Measurements from ENCODE around the gene EXOSC10.
"Not testable (repeated sequence)": the region's sequence is repeated elsewhere in the genome, so short reads cannot be mapped to it uniquely, and the experiment has no call there.

- TF ChIP-seq RAD21 (conservative IDR thresholded peaks at IDR 0.05 in 1 of 2, IDR thresholded peaks at IDR 0.05 in 1 of 2); CTCF (IDR thresholded peaks at IDR 0.05); ESRRA (IDR thresholded peaks at IDR 0.05; ENCODE audit: borderline replicate concordance, low read length); ZC3H11A (IDR thresholded peaks at IDR 0.05): not testable (repeated sequence)
Measured at GRCh38 chr1:11019358-11019757, 80.3 kb downstream of the EXOSC10 start.

All from A549 (cell line).